Measurements from ENCODE around the gene PRDM16.

The PRDM16 gene

DNA sequence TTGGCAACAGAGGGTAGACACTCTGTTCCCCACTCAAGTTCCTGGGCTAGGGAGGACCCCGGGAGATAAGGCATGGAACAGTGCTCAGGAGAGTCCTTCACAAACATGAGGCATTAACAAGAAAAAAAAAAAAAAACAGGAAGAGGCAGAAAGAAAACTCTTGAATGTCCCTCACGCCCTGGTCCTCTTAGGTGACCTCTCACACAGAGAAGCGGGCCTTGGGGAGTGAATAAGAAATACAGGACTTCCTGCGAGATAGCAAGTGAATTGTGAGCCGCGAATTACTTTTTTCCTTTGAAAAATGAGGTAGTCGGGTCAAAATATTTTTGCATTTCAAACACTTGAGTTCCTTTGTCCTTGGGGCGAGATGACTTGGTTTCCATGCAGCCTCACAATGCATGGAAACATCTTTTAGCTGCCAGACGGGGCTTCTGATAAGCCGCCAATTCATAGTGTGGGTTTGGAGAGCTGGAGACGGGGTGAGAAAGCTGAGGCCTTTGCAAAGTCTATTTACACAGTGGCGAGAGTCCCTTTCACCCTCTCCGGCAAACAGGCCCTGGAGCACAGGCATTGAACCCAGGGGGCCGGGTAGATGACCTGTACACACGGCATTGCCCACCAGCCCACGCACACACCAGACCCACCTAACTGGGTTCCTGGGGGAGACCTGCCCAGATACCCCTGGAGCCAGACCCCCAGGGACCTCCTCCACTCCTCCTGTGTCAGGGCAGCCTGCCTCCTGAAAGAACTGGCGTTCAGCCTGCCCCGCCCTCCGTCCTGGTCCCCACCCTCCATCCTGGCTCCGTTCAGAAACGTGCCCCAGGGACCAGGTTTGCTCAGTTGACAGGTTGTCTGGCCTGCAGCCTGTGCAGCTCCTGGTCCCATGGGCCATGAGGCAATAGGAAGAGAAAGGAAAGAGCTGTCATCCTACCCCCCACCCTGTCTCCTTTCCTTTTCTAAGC, 192.3 kb downstream of the PRDM16 start:
- in situ Hi-C loops (cut with MboI; ENCODE audit: low sequenced_read_pairs, unreplicated experiment) = no loop called here
- DNase-seq (ENCODE audit: low spot score) = no peak
- TF ChIP-seq, protein P1, sequence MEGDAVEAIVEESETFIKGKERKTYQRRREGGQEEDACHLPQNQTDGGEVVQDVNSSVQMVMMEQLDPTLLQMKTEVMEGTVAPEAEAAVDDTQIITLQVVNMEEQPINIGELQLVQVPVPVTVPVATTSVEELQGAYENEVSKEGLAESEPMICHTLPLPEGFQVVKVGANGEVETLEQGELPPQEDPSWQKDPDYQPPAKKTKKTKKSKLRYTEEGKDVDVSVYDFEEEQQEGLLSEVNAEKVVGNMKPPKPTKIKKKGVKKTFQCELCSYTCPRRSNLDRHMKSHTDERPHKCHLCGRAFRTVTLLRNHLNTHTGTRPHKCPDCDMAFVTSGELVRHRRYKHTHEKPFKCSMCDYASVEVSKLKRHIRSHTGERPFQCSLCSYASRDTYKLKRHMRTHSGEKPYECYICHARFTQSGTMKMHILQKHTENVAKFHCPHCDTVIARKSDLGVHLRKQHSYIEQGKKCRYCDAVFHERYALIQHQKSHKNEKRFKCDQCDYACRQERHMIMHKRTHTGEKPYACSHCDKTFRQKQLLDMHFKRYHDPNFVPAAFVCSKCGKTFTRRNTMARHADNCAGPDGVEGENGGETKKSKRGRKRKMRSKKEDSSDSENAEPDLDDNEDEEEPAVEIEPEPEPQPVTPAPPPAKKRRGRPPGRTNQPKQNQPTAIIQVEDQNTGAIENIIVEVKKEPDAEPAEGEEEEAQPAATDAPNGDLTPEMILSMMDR (IDR thresholded peaks at IDR 0.05; ENCODE audit: borderline replicate concordance, control extremely low read depth, extremely low read depth, insufficient read depth, missing control alignments) = no peak

DNA sequence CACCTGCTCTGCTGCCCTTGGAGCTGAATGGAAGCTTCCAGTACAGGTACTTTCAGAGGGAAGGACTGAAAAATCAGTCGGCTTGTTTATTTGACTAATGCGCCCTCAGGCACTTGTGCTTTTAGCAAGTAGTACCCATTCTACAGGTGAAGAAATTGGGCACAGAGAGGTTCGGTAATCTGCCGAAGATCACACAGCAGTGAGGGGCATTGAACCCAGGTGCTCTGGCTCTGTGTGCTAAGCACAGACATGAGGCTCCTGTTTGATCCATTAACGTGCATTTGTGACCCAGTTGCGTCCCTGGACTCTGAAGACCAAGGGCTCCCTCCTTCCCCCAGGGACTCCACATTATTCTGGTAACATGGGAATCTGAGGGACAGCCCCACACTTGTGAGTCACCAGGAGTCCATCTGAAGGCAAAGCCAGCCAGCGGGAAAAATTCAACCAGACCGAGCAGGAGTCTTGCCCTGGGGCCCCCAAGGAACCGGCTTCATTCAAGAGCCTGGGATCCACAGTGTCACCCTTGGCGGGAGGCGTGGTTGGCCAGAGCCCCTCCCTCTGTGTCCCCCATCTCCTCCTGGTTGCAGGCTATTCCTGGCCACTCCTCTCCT, 193.1 kb downstream of the PRDM16 start:
- in situ Hi-C loops (cut with MboI; ENCODE audit: low sequenced_read_pairs, unreplicated experiment) = no loop called here
- DNase-seq (ENCODE audit: low spot score) = no peak
- TF ChIP-seq, protein P1 (IDR thresholded peaks at IDR 0.05; ENCODE audit: borderline replicate concordance, control extremely low read depth, extremely low read depth, insufficient read depth, missing control alignments) = no peak

DNA sequence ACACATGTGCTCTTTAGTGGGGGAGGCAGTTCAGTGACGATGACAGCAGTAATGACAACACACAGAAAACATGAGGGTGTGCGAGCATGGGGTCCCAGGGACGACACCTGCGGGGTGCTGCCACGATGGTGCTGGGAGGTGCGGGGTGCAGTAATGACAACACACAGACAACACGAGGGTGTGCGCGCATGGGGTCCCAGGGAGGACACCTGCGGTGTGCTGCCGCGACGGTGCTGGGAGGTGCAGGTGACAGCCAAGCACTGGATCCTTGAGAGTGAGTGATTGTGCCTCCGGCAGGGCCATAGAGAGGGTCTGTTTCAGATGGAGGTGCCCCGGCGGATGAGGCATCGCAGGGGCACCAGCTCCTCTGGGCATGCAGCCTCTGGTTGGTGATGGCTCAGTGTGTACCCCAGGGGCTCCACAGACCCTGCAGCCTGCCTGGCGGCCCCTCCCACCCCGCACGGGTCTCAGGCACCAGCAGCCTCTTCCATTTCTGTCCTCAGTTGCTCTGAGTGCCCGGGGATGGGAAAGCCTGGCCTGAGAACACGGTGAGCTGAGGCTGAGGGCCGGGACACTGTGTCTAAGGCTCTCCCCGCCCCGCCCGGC, 193.8 kb downstream of the PRDM16 start:
- TF ChIP-seq, protein P1 (IDR thresholded peaks at IDR 0.05; ENCODE audit: borderline replicate concordance, control extremely low read depth, extremely low read depth, insufficient read depth, missing control alignments) = no peak
- no peak for DNase-seq (ENCODE audit: low spot score)
- in situ Hi-C loops (cut with MboI; ENCODE audit: low sequenced_read_pairs, unreplicated experiment) = no loop called here

DNA sequence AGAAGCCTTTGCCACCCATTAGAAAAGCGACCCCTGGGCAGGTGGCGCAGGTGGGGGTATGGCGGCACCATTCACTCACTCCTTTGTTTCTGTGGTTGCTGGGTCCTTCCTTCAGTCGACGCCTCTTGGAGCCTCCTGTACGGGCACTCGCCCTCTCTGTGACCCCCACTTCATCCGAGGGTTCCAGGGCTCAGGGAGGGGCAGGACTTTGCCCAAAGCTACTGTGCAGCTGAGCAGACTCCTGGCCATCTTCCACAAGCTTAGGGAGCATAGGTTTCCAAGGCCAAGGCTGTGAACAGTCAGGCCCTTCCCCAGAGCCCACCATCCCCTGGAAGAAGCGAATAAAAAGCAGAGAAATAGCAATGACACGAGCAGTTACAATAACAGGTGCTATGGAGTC, 194.8 kb downstream of the PRDM16 start:
- in situ Hi-C loops (cut with MboI; ENCODE audit: low sequenced_read_pairs, unreplicated experiment) = no loop called here
- no peak for DNase-seq (ENCODE audit: low spot score)
- TF ChIP-seq, protein P1 (IDR thresholded peaks at IDR 0.05; ENCODE audit: borderline replicate concordance, control extremely low read depth, extremely low read depth, insufficient read depth, missing control alignments) = no peak

DNA sequence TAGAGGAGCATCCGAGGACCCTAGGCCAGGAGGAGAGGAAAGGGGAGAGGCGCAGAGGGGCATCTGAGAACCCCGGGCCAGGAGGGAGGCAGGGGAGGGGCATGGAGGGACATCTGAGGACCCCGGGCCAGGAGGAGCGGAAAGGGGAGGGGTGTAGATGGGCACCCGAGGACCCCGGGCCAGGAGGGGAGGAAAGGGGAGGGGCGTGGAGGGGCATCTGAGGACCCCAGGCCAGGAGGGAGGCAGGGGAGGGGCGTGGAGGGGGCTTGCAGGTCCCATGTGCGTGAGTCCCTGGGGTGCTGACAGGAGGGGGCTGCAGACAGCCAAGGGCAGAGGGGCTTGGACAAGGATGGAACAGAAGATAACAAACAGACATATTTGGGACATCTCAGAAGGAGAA, 195.5 kb downstream of the PRDM16 start:
- in situ Hi-C loops (cut with MboI; ENCODE audit: low sequenced_read_pairs, unreplicated experiment) = no loop called here
- DNase-seq (ENCODE audit: low spot score) = no peak
- TF ChIP-seq, protein P1 (IDR thresholded peaks at IDR 0.05; ENCODE audit: borderline replicate concordance, control extremely low read depth, extremely low read depth, insufficient read depth, missing control alignments) = no peak
